K562 (cell line): ENCODE measurements around the gene TM7SF3. TPM values are rescaled to one million over a fixed set of nuclear protein-coding genes. Genes with fewer than 3 reads are reported as not detected.

Experiments
- ARID1B ChIP-seq: fragments of 450-650 bp; IDR thresholded peaks from 2 replicates; pipeline ENCODE4 v1.6.1; 2016; ENCODE audit warnings: antibody characterized with exemption, mild to moderate bottlenecking, inconsistent platforms
- CTBP1 ChIP-seq: fragments of 450-650 bp; IDR thresholded peaks from 2 replicates; pipeline ENCODE4 v1.6.1; 2016; ENCODE audit warnings: borderline replicate concordance
- ESRRA ChIP-seq: fragments of 450-650 bp; IDR thresholded peaks from 2 replicates; pipeline ENCODE4 v1.6.1; 2014; ENCODE audit warnings: low read depth, mild to moderate bottlenecking, moderate library complexity, borderline replicate concordance
- GATAD2A ChIP-seq: fragments of 450-650 bp; IDR thresholded peaks from 2 replicates; pipeline ENCODE4 v1.6.1; 2017
- HBP1 ChIP-seq: fragments of 450-650 bp; formaldehyde crosslinking; IDR thresholded peaks from 2 replicates; pipeline ENCODE4 v1.4.0; 2022; ENCODE audit warnings: missing genetic modification characterization
- HMGN3 ChIP-seq: IDR thresholded peaks from 2 replicates; pipeline ENCODE4 v1.6.1; 2011; ENCODE audit warnings: borderline replicate concordance, low read depth, mild to moderate bottlenecking, mixed read lengths, low read length; ENCODE audit not compliant: insufficient read length; ENCODE audit errors: extremely low read depth
- PRDM10 ChIP-seq: fragments of 450-650 bp; IDR thresholded peaks from 2 replicates; pipeline ENCODE4 v1.6.1; 2018; ENCODE audit not compliant: partially characterized antibody
- RBM39 ChIP-seq: fragments of 200-400 bp; formaldehyde crosslinking; optimal IDR thresholded peaks from 2 replicates; pipeline ENCODE3; 2018; ENCODE audit warnings: low read depth, low read length
- TAF15 ChIP-seq: fragments of 200-400 bp; formaldehyde crosslinking; IDR thresholded peaks from 2 replicates; pipeline ENCODE4 v1.6.1; 2017; ENCODE audit warnings: mild to moderate bottlenecking, low read depth, low read length, moderate library complexity
- THRAP3 ChIP-seq: fragments of 450-650 bp; IDR thresholded peaks from 2 replicates; pipeline ENCODE4 v1.6.1; 2016; ENCODE audit warnings: mild to moderate bottlenecking, inconsistent platforms, borderline replicate concordance
- TOE1 ChIP-seq, 2 experiments: fragments of 450-650 bp in 1 of 2; sonication (generic) in 1 of 2; formaldehyde crosslinking in 1 of 2; IDR thresholded peaks; 2 replicates each; pipeline versions ENCODE4 v1.7.1 to v1.8.0; 2016 to 2022; ENCODE audit warnings: borderline replicate concordance in 2 of 2, mild to moderate bottlenecking in 2 of 2, antibody characterized with exemption in 1 of 2, inconsistent platforms in 1 of 2, low read depth in 1 of 2, missing genetic modification reagents in 1 of 2, moderate library complexity in 1 of 2
- XRCC5 ChIP-seq: fragments of 200-400 bp; formaldehyde crosslinking; IDR thresholded peaks from 2 replicates; pipeline ENCODE4 v1.6.1; 2017; ENCODE audit warnings: low read depth, mild to moderate bottlenecking, low read length
- ZBTB43 ChIP-seq: sonication (generic); formaldehyde crosslinking; IDR thresholded peaks from 2 replicates; pipeline ENCODE4 v1.8.0; 2023; ENCODE audit warnings: mild to moderate bottlenecking, missing genetic modification reagents
- ZNF395 ChIP-seq: fragments of 200-800 bp; sonication (Bioruptor generic); IDR thresholded peaks from 2 replicates; pipeline ENCODE4 v1.6.1; 2017; ENCODE audit warnings: missing genetic modification characterization, missing compliant biosample characterization
- polyA plus RNA-seq, 8 experiments: library from polyadenylated mRNA; depleted of rRNA in 4 of 8; stranded (reverse) in 5 of 8; unstranded in 3 of 8; fragments of >200 nt; fragmentation: Nextera tagmentation in 2 of 8; fragmentation: Illumina TruSeq in 1 of 8; extraction: Ambion mirVana in 2 of 8; extraction: Trizol in 1 of 8; gene quantifications; 2 replicates each; pipeline versions ENCODE4 v1.2.1 to v1.2.3, GENCODE V29; 2011 to 2014; ENCODE audit warnings: inconsistent platforms in 1 of 8, missing spikeins in 1 of 8
- total RNA-seq, 7 experiments: library from RNA; depleted of rRNA in 6 of 7; stranded (reverse); fragments of >200 nt in 6 of 7; fragmentation: Illumina TruSeq in 2 of 7; extraction: Trizol in 2 of 7; gene quantifications; 2 replicates each; pipeline versions ENCODE4 v1.2.1 to v1.2.3, GENCODE V29; 2011 to 2021; ENCODE audit warnings: low replicate concordance in 1 of 7
- TF ChIP-seq, protein P1 (sequence below): fragments of 250-450 bp; sonication (Bioruptor Pico); IDR thresholded peaks from 2 replicates; pipeline ENCODE4 v1.5.0; 2021; ENCODE audit warnings: mild to moderate bottlenecking, borderline replicate concordance

TM7SF3 gene
- total and polyA plus RNA-seq, 9 of the 15 experiments (the other 6 are each of a cell fraction or from before 2014, with no cell fraction given) = 9.3 to 90.4 (median 24.8) TPM

DNA sequence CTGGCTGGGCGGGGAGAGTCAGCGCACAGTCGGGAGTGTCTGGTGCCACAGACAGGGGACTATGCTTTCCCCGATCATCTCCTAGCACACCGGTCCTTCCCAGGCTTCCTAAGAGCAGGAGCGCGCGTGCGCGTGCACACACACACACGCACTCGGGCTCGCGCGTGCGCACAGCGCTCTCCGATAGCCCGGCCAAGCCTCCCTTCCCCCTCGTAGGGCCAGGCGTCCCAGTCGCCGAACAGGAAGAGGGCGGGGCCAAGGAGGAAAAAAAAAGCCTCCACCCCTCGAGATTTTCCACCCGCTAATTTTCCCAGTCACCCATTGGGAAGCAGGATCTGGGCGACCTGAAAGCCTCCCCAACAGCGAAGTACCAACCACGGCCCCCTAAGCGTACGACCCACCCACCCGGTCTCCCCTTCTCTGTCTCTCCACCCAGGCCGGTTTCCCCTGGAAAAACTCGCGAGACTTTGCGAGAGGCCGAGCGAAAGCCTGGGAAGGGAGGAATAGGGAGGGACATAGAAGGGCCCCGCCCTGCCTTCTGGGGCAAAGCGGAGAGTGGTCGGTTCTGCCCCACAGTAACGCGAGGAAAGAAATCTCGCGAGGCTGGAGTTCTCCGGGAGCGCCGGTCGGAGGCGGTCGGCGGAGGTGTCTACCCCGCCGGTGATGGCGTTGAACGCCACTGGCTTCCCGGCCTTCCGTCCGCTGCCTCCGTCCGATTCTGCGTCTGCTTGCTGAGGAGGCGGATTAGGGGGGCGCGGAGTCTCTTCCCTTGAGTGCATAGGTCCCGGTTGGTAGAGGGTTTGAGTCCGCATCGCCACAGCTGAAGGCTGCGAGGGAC is 76.1 kb downstream of the TM7SF3 start, which contains the start of the genes FGFR1OP2 and INTS13 (continued):
- TF ChIP-seq, protein P1, sequence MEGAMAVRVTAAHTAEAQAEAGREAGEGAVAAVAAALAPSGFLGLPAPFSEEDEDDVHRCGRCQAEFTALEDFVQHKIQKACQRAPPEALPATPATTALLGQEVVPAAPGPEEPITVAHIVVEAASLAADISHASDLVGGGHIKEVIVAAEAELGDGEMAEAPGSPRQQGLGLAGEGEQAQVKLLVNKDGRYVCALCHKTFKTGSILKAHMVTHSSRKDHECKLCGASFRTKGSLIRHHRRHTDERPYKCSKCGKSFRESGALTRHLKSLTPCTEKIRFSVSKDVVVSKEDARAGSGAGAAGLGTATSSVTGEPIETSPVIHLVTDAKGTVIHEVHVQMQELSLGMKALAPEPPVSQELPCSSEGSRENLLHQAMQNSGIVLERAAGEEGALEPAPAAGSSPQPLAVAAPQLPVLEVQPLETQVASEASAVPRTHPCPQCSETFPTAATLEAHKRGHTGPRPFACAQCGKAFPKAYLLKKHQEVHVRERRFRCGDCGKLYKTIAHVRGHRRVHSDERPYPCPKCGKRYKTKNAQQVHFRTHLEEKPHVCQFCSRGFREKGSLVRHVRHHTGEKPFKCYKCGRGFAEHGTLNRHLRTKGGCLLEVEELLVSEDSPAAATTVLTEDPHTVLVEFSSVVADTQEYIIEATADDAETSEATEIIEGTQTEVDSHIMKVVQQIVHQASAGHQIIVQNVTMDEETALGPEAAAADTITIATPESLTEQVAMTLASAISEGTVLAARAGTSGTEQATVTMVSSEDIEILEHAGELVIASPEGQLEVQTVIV = no peak
- TF ChIP-seq XRCC5 = peak; percentile 15; the same call in 1 of the 2 replicates
- peak; percentile 76 for TF ChIP-seq HMGN3
- no peak for TF ChIP-seq HBP1
- no peak for TF ChIP-seq GATAD2A
- TF ChIP-seq TOE1 (IDR thresholded peaks at IDR 0.05; ENCODE audit: borderline replicate concordance) = no peak
- TF ChIP-seq TOE1 (CRISPR knock-in tag; IDR thresholded peaks at IDR 0.05; ENCODE audit: borderline replicate concordance, low read depth) = no peak
- no peak for TF ChIP-seq ARID1B
- TF ChIP-seq PRDM10 = peak; percentile 60
- peak; percentile 57 for TF ChIP-seq CTBP1
- TF ChIP-seq TAF15 = no peak
- no peak; the same call in 1 of the 2 replicates for TF ChIP-seq ZBTB43 (CRISPR knock-in tag)
- no peak for TF ChIP-seq ESRRA
- TF ChIP-seq RBM39 = no peak
- TF ChIP-seq ZNF395 = no peak
- no peak for TF ChIP-seq THRAP3
